Progenitor cell of endocrine pancreas (in vitro differentiated cells): ENCODE data around the gene FST. TPM values are rescaled to one million over a fixed set of nuclear protein-coding genes. Genes with fewer than 3 reads are reported as not detected.

Experiments
- DNase-seq: peaks from one replicate; pipeline ENCODE4 v3.0.0; 2021; ENCODE audit warnings: low spot score; ENCODE audit not compliant: unreplicated experiment
- H3K27ac Mint-ChIP-seq: 2 replicates; pipeline ENCODE4 v1.8.0; 2021; ENCODE audit warnings: mild to moderate bottlenecking, moderate library complexity, mixed read lengths
- H3K27me3 Mint-ChIP-seq: 2 replicates; pipeline ENCODE4 v1.8.0; 2021; ENCODE audit warnings: mixed read lengths
- H3K36me3 Mint-ChIP-seq: 2 replicates; pipeline ENCODE4 v1.8.0; 2022; ENCODE audit warnings: mixed read lengths; ENCODE audit not compliant: insufficient read depth
- H3K4me1 Mint-ChIP-seq: 2 replicates; pipeline ENCODE4 v1.8.0; 2021; ENCODE audit warnings: low read depth, mixed read lengths
- H3K4me3 Mint-ChIP-seq: 2 replicates; pipeline ENCODE4 v1.8.0; 2021; ENCODE audit warnings: low read depth, mild to moderate bottlenecking, moderate library complexity, mixed read lengths
- H3K9me3 Mint-ChIP-seq: 2 replicates; pipeline ENCODE4 v1.8.0; 2021; ENCODE audit warnings: low read depth, mixed read lengths
- CTCF ChIP-seq: fragments of 200-600 bp; sonication (generic); IDR thresholded peaks from one replicate; pipeline ENCODE4 v1.5.0; 2021; ENCODE audit warnings: antibody characterized with exemption, mild to moderate bottlenecking; ENCODE audit not compliant: unreplicated experiment
- total RNA-seq: library from RNA; stranded (reverse); gene quantifications from 2 replicates; pipeline ENCODE4 v1.2.1, GENCODE V29; 2021

FST gene
- total RNA-seq, 1 donor from 2014 or later: 1.7 TPM

DNA sequence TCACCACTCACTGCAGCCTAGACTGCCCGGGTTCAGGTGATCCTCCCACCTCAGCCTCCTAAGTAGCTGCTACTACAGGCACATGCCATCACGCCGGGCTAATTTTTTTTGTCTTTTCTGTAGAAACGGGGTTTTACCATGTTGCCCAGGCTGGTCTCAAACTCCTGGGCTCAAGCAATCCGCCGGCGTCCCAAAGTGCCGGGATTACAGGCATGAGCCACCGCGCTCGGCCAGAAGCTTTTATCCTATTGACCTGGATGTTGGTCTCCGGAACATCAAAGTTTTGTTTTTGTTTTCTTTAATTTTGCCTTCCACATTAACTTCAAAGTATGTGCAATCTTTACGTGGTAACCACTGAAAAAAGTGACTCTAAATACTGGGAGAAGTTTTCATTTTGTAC lies 42.4 kb upstream of the FST start:
- Mint-ChIP-seq H3K27ac (no peak overlapping the region), H3K4me1 (peaks cover 1% of the 10 kb centered on the region), H3K9me3 (no peaks in the 10 kb centered on the region), H3K36me3 (no peaks in the 10 kb centered on the region), H3K4me3 (no peak overlapping the region), H3K27me3 (no peaks in the 10 kb centered on the region)
- no peak for TF ChIP-seq CTCF
- no peak for DNase-seq

GRCh38 chr5:53438486-53439472 lies 41.6 kb upstream of the FST start:
- Mint-ChIP-seq H3K36me3 (no peaks in the 10 kb centered on the region), H3K9me3 (no peaks in the 10 kb centered on the region), H3K4me3 (no peak overlapping the region), H3K4me1 (no peaks in the 10 kb centered on the region), H3K27me3 (no peaks in the 10 kb centered on the region), H3K27ac (no peak overlapping the region)
- peak; percentile 16 for TF ChIP-seq CTCF
- no peak for DNase-seq

DNA sequence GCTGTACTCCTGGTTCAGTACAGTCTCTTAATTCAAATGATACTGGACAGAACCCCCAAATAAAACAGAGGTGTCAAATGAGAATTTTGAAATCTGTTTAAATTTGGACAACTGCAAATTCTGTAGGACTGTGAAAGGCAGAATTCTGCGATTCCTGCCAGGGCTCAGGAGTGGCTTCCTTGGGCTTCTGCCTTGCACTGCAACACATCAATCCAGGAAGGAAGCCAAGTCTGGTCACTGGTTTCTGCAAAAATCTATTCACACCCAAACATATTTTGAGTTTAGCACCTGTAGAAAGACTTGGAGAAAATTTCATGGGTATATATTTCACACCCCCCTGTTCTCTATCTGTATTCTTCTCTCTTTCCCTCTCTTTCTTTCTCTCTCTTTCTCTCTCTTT lies 37.5 kb upstream of the FST start:
- H3K4me3 Mint-ChIP-seq: no peak overlapping the region
- no peak for DNase-seq
- H3K4me1 Mint-ChIP-seq: no peaks in the 10 kb centered on the region
- no peak overlapping the region for H3K27ac Mint-ChIP-seq
- no peaks in the 10 kb centered on the region for H3K36me3 Mint-ChIP-seq
- TF ChIP-seq CTCF: no peak
- no peaks in the 10 kb centered on the region for H3K9me3 Mint-ChIP-seq
- no peaks in the 10 kb centered on the region for H3K27me3 Mint-ChIP-seq

DNA sequence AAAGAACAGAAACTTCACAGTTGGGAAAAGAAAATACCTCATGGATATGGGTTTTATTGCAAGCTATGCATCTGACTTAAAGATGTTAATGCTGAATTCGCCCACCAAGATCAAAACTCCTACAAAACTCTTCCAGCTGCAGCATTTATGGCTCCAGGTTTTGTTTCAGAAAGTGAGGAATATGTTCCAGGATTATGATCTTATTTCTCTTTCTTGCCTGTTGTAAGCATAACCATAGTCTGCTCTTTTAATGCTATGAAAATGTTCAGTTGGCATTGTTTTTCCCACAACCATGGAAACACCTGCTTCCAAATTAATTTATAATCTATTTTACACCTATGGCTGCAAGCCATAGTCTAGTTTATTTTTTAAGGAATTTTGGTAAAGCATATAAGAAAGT lies 34.9 kb upstream of the FST start:
- H3K4me3 Mint-ChIP-seq: no peak overlapping the region
- H3K9me3 Mint-ChIP-seq: no peaks in the 10 kb centered on the region
- no peak overlapping the region for H3K27ac Mint-ChIP-seq
- no peaks in the 10 kb centered on the region for H3K27me3 Mint-ChIP-seq
- no peaks in the 10 kb centered on the region for H3K36me3 Mint-ChIP-seq
- no peak for DNase-seq
- no peaks in the 10 kb centered on the region for H3K4me1 Mint-ChIP-seq
- TF ChIP-seq CTCF: no peak

GRCh38 chr5:53446908-53447307 lies 33.5 kb upstream of the FST start:
- H3K27me3 Mint-ChIP-seq: no peaks in the 10 kb centered on the region
- no peak for TF ChIP-seq CTCF
- H3K4me3 Mint-ChIP-seq: no peak overlapping the region
- no peak overlapping the region for H3K27ac Mint-ChIP-seq
- H3K9me3 Mint-ChIP-seq: no peaks in the 10 kb centered on the region
- no peaks in the 10 kb centered on the region for H3K36me3 Mint-ChIP-seq
- no peaks in the 10 kb centered on the region for H3K4me1 Mint-ChIP-seq
- no peak for DNase-seq
